Adrenal gland (tissue), 12 donors: ENCODE measurements around the gene COX4I1. TPM values are rescaled to one million over a fixed set of nuclear protein-coding genes. Genes with fewer than 3 reads are reported as not detected.

Experiments
- DNase-seq, 7 donors: peaks; one replicate each; pipeline ENCODE4 v3.0.0-alpha.2; 2019 to 2020
- H3K27ac ChIP-seq, 5 donors: fragments of 200-600 bp; sonication (generic) in 4 of 5; 1 replicate in 3 of 5; 2 replicates in 2 of 5; pipeline versions ENCODE4 v1.5.1 to v1.8.0; 2016 to 2020; ENCODE audit warnings: mild to moderate bottlenecking in 1 of 5
- H3K27me3 ChIP-seq: fragments of 200-600 bp; 2 replicates; pipeline ENCODE4 v1.8.0; 2021
- H3K36me3 ChIP-seq, 2 donors: fragments of 200-600 bp; replicated peaks in 1 of 2; 1 replicate in 1 of 2; 2 replicates in 1 of 2; pipeline versions ENCODE4 v1.5.1 to v1.8.0; 2018 to 2022
- H3K4me1 ChIP-seq, 2 donors: fragments of 200-600 bp; replicated peaks in 1 of 2; 1 replicate in 1 of 2; 2 replicates in 1 of 2; pipeline versions ENCODE4 v1.5.1 to v1.8.0; 2018 to 2021
- H3K4me3 ChIP-seq, 4 donors: fragments of 200-600 bp; sonication (generic) in 3 of 4; one replicate each; pipeline ENCODE4 v1.5.1; 2016 to 2018
- H3K9me3 ChIP-seq, 3 donors: fragments of 200-600 bp; sonication (generic) in 1 of 3; replicated peaks in 1 of 3; 1 replicate in 2 of 3; 2 replicates in 1 of 3; pipeline versions ENCODE4 v1.5.1 to v1.8.0; 2016 to 2021
- POLR2A ChIP-seq, 2 donors: fragments of 450-650 bp; IDR thresholded peaks; one replicate each; pipeline ENCODE4 v1.6.1; 2017; ENCODE audit warnings: antibody characterized with exemption in 2 of 2, mild to moderate bottlenecking in 2 of 2, moderate library complexity in 1 of 2
- WGBS, 4 donors: extraction: QIAGEN DNeasy Blood & Tissue Kit in 2 of 4; methylation state at CpG; one replicate each; pipeline versions ENCODE4 v1.1.5 to v1.1.7; 2013 to 2017; 5-methylcytosine and 5-hydroxymethylcytosine counted together
- intact Hi-C, 2 donors: fragments of 100-400 bp; cut with DNase I; formaldehyde crosslinking; loops; one replicate each; pipeline versions ENCODE4 v1.14.1 to v1.15.0; 2022 to 2023
- polyA plus RNA-seq, 3 donors: library from polyadenylated mRNA; stranded (reverse); fragments of 200-250 nt in 2 of 3; fragments of 350-450 nt in 1 of 3; fragmentation: Illumina TruSeq in 1 of 3; extraction: RNeasy Lipid Tissue Mini Kit (QIAGEN cat#74804) in 1 of 3; gene quantifications; one replicate each; pipeline ENCODE4 v1.2.3, GENCODE V29; 2013 to 2014
- total RNA-seq, 9 donors: library from RNA; depleted of rRNA in 4 of 9; stranded (reverse); fragments of >200 nt in 4 of 9; fragments of 120-200 nt in 1 of 9; fragmentation: NEBNext Ultra II Directional in 1 of 9; extraction: Animal tissue kit (Norgen Biotek cat#: 25700) in 1 of 9; gene quantifications; one replicate each; pipeline versions ENCODE4 v1.1.0 to v1.2.4, GENCODE V29; 2013 to 2023
- TF ChIP-seq, protein P1 (sequence below), 6 experiments: fragments of 450-650 bp in 4 of 6; fragments of 200-600 bp in 2 of 6; sonication (generic) in 1 of 6; IDR thresholded peaks; 1 replicate in 5 of 6; 2 replicates in 1 of 6; pipeline versions ENCODE4 v1.5.1 to v1.8.0; 2016 to 2021; ENCODE audit warnings: antibody characterized with exemption in 6 of 6, mild to moderate bottlenecking in 2 of 6, moderate library complexity in 1 of 6
- donor health status: healthy with polysubstance abuse.
- donor health status: Bipolar disorder and iron deficiency.
- donor health status: DM: yes; HTN: yes; CAD: no.
- donor health status: DM: no; HTN: no; CAD: no.
- donor health status: DM: no; HTN: no; CAD: no.
- donor health status: DM: yes; HTN: yes; CAD: no.

Gene COX4I1
- total and polyA plus RNA-seq, 12 donors = 466 to 1,628 (median 536) TPM

DNA sequence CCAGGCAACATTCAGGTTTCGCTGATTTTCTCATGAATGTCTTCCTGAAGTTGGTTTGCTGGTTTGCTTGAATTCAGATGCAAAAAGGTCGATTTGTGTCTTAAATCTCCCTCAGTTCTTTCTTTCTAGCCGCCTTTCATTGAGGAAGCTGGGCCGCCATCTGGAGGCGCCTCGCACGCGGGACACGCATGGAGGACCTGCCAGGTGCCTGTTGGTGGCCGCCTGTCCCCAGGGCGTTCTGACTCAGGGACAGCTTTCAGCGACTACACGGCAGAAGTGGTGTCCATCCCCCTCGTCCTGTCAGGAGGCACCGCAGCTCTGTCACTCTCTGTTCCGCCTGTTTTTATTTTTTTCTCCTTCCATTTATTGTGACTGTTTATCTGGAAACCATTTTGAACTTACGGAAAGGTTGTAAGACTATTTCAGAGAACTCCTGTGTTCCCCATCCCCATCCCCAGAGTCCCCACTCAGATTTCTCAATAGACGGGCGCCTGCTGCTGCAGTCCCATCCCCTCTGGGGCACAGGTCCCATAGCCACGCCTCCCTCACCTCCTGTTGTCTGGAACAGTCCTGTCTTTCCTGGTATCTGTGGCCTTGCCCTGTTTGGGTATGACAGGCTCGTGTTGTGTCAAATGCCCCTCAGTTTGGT is 33.2 kb downstream of the COX4I1 start:
- peaks cover 16% of the 10 kb centered on the region for H3K27me3 ChIP-seq
- TF ChIP-seq POLR2A (IDR thresholded peaks at IDR 0.05) = no peak
- TF ChIP-seq, protein P1, sequence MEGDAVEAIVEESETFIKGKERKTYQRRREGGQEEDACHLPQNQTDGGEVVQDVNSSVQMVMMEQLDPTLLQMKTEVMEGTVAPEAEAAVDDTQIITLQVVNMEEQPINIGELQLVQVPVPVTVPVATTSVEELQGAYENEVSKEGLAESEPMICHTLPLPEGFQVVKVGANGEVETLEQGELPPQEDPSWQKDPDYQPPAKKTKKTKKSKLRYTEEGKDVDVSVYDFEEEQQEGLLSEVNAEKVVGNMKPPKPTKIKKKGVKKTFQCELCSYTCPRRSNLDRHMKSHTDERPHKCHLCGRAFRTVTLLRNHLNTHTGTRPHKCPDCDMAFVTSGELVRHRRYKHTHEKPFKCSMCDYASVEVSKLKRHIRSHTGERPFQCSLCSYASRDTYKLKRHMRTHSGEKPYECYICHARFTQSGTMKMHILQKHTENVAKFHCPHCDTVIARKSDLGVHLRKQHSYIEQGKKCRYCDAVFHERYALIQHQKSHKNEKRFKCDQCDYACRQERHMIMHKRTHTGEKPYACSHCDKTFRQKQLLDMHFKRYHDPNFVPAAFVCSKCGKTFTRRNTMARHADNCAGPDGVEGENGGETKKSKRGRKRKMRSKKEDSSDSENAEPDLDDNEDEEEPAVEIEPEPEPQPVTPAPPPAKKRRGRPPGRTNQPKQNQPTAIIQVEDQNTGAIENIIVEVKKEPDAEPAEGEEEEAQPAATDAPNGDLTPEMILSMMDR (IDR thresholded peaks at IDR 0.05) = no peak
- H3K36me3 ChIP-seq = no peaks in the 10 kb centered on the region
- H3K4me3 ChIP-seq = no peak overlapping the region
- H3K4me1 ChIP-seq = no peaks in the 10 kb centered on the region
- no peak overlapping the region for H3K27ac ChIP-seq
- intact Hi-C loops = no loop called here
- H3K9me3 ChIP-seq = no peaks in the 10 kb centered on the region
- whole genome bisulfite sequencing, 4 donors = 75 to 83% (median 77%) methylated on average over 21 of the region's 21 CpGs
- DNase-seq = no peak

DNA sequence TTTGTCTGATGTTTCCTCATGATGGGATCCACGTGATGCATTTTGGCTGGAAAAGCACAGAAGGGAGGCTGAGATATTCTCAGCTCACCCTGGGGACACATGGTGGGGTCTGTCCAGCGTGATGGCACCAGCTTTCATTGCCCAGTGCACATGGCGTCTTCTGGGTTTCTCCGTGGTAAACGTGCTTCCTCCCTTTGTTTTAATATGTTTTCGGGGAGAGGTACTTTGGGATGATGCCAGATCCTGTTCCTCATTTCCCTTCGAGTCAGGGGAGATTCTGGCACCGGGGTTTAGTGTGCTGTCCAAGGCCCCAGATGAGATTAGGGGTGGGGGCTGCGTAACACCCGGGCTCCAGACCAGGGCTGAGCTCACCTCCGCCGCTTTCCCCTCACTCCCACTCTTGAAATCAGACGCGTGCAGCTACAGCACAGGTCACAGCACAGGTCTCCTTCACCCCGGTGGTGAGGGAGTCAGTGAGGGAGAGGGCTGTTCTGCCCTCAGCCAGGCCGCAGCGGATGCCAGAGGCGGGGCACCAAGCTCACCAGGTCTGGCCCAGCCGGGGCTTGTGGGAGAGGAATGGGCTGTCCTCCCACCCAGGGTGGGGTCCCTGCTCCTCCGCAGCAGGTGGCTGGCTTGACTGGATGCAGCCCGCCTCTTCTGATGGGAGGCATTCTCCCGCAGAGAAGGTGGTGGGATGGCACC is 33.9 kb downstream of the COX4I1 start:
- peaks cover 18% of the 10 kb centered on the region for H3K27me3 ChIP-seq
- intact Hi-C loops = no loop called here
- H3K27ac ChIP-seq = no peak overlapping the region
- no peaks in the 10 kb centered on the region for H3K36me3 ChIP-seq
- no peaks in the 10 kb centered on the region for H3K9me3 ChIP-seq
- no peak for TF ChIP-seq POLR2A (IDR thresholded peaks at IDR 0.05)
- TF ChIP-seq, protein P1 (IDR thresholded peaks at IDR 0.05) = no peak
- peak in 1 of 7 donors; percentile 6 for DNase-seq
- no peak overlapping the region for H3K4me3 ChIP-seq
- WGBS, 4 donors = 52 to 69% (median 62%) methylated on average over 10 to 22 of the region's 22 CpGs
- no peaks in the 10 kb centered on the region for H3K4me1 ChIP-seq

DNA sequence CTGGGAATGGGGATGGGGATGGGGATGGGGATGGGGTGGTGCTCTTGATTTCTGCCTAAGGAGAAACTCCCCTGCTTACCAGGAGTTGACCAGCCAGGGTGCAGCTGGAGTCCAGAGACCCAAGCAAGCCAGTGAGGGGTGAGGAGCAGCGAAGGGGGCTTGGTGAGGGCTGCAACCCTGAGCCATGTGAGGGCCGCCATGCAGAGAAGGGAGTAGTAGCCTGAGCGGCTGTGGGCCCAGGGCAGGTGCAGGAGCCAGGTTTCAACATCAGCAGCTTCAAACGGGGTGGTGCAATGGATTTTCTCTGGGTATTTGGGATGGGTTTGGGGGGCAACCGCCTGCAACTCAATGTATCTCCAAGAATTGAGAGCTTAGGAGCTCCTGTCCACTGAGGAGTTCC is 35.2 kb downstream of the COX4I1 start:
- H3K27ac ChIP-seq = no peak overlapping the region
- no peak overlapping the region for H3K4me3 ChIP-seq
- H3K27me3 ChIP-seq = peaks cover 19% of the 10 kb centered on the region
- intact Hi-C loops = no loop called here
- no peak for DNase-seq
- TF ChIP-seq, protein P1 (IDR thresholded peaks at IDR 0.05) = no peak
- TF ChIP-seq POLR2A (IDR thresholded peaks at IDR 0.05) = no peak
- no peaks in the 10 kb centered on the region for H3K9me3 ChIP-seq
- H3K36me3 ChIP-seq = no peaks in the 10 kb centered on the region
- WGBS, 4 donors = 83 to 93% (median 86%) methylated on average over 5 of the region's 5 CpGs
- no peaks in the 10 kb centered on the region for H3K4me1 ChIP-seq

DNA sequence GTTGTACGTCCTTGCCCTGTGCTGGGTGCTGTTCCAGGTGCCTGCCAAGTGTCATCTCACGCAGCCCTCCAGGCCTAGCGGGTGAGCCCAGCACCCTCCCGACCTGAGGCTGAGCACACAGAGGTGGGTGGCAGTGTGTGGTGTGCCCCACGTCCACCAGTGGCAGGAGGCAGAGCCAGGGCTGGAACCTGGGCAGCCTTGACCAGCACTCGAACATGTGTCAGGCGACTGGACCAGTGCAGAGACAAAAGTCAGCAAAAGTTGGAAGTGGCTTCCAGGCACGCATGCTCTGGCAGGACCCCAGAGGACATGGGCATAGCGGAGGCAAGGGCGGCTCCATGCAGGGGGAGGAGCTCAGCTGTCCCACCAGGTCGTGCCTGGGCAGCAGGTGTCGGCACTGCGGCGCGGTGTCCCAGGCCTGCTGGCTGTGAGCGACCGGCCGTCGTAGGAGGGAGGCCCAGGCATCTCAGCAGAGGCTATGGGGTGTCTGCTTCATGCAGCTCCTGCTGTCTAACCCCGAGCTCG is 35.8 kb downstream of the COX4I1 start:
- H3K9me3 ChIP-seq = no peaks in the 10 kb centered on the region
- intact Hi-C loops = no loop called here
- H3K4me3 ChIP-seq = no peak overlapping the region
- H3K27me3 ChIP-seq = peaks cover 22% of the 10 kb centered on the region
- H3K27ac ChIP-seq = no peak overlapping the region
- no peaks in the 10 kb centered on the region for H3K4me1 ChIP-seq
- DNase-seq = no peak
- H3K36me3 ChIP-seq = no peaks in the 10 kb centered on the region
- TF ChIP-seq, protein P1 (IDR thresholded peaks at IDR 0.05) = no peak
- TF ChIP-seq POLR2A (IDR thresholded peaks at IDR 0.05) = no peak
- 73 to 78% (median 74%) methylated on average over 16 to 21 of the region's 21 CpGs for WGBS, 4 donors
